ENCODE data around the gene SMAD9.
"Not testable (repeated sequence)": the region's sequence is repeated elsewhere in the genome, so short reads cannot be mapped to it uniquely, and the experiment has no call there.

Gene SMAD9

GRCh38 chr13:36910545-36910944, 9.5 kb downstream of the SMAD9 start:
- DNase-seq = no peak

GRCh38 chr13:36907821-36908220, 12.2 kb downstream of the SMAD9 start:
- DNase-seq = no peak

GRCh38 chr13:36907266-36907665, 12.8 kb downstream of the SMAD9 start:
- DNase-seq = no peak

GRCh38 chr13:36905944-36906343, 14.1 kb downstream of the SMAD9 start:
- DNase-seq = no peak

GRCh38 chr13:36903925-36904595, 16.0 kb downstream of the SMAD9 start:
- no peak for DNase-seq

GRCh38 chr13:36897054-36897616, 22.9 kb downstream of the SMAD9 start:
- no peak for DNase-seq

- DNase-seq = no peak
Measured at GRCh38 chr13:36891752-36892151, 28.3 kb downstream of the SMAD9 start.

GRCh38 chr13:36888645-36889044, 31.4 kb downstream of the SMAD9 start:
- DNase-seq = no peak

- no peak for DNase-seq
Measured at GRCh38 chr13:36887758-36888521, 32.1 kb downstream of the SMAD9 start.

- no peak for DNase-seq
Measured at GRCh38 chr13:36885901-36886300, 34.1 kb downstream of the SMAD9 start.

- no peak for DNase-seq
Measured at GRCh38 chr13:36884235-36884634, 35.8 kb downstream of the SMAD9 start.

- DNase-seq = no peak
Measured at GRCh38 chr13:36883824-36884223, 36.2 kb downstream of the SMAD9 start.

- DNase-seq = not testable (repeated sequence)
Measured at GRCh38 chr13:36883392-36883791, 36.6 kb downstream of the SMAD9 start.

GRCh38 chr13:36882829-36883390, 37.1 kb downstream of the SMAD9 start:
- DNase-seq = no peak

GRCh38 chr13:36880961-36881360, 39.1 kb downstream of the SMAD9 start:
- no peak for DNase-seq

- no peak for DNase-seq
Measured at GRCh38 chr13:36879218-36879938, 40.7 kb downstream of the SMAD9 start.

- DNase-seq = no peak
Measured at GRCh38 chr13:36875961-36876360, 44.1 kb downstream of the SMAD9 start.

- DNase-seq = no peak
Measured at GRCh38 chr13:36875431-36875830, 44.6 kb downstream of the SMAD9 start.

GRCh38 chr13:36872621-36873020, 47.4 kb downstream of the SMAD9 start:
- DNase-seq = no peak

- DNase-seq = no peak
Measured at GRCh38 chr13:36870050-36870692, 49.9 kb downstream of the SMAD9 start.

GRCh38 chr13:36866232-36866631, 53.8 kb downstream of the SMAD9 start:
- no peak for DNase-seq

- DNase-seq = no peak
Measured at GRCh38 chr13:36865265-36865664, 54.8 kb downstream of the SMAD9 start.

- DNase-seq = no peak
Measured at GRCh38 chr13:36862722-36863121, 57.3 kb downstream of the SMAD9 start.

Measured in activated effector memory CD4-positive, alpha-beta T cell treated with anti-CD3 and anti-CD28 coated beads, Interleukin-2, amount 50 U/mL, for 16 hours (primary cell).